Measurements from ENCODE around the gene PMPCA. TPM values are rescaled to one million over a fixed set of nuclear protein-coding genes. Genes with fewer than 3 reads are reported as not detected.
A peak's percentile ranks its signal among the peaks of the same experiment; 100 is the strongest.

The PMPCA gene
- total and polyA plus RNA-seq, 2 experiments from 2014 or later: 61.3 to 88.2 TPM

DNA sequence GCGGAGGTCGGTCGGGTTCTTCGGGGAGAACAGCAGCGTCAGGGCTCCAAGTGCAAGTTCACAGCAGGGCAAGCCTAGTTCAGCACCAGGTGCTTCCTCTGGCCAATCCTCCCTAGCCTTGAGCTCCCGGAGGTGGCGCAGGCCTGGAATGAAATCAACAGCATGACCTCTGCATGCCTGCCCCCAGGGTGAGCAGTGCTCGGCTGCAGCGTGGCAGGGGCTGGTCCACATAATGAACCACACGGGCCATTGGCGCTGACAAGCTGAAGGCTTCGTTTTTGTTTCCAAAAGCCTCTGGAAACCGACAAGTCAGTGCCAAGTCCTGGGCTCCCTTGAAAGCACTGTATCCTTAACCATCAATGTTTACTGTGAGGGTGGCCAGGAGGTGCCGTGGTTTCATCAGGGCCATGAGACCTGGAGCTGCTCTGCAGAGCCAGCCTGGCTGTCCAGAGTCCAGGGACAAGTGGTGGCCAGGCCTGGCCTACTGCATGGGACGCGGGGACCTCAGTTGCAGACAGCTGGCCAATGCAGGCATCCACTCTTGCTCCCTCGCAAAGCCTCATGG is 31.3 kb downstream of the PMPCA start:
- Mint-ChIP-seq H3K9me3 (0 out of 3 replicates have a peak, but pooled peaks cover 2% of the 10 kb centered on the region), H3K27ac (no peak overlapping the region), H3K4me1 (peaks cover 15% of the 10 kb centered on the region), H3K27me3 (ENCODE audit: insufficient read depth, low read depth, poor library complexity) (peaks cover 7% of the 10 kb centered on the region), H3K4me3 (peak overlapping the region; percentile 38; the same call in 2 of the 3 replicates), H3K36me3 (ENCODE audit: low read depth) (peaks cover 56% of the 10 kb centered on the region)
- Histone ChIP-seq H3K4me3 (no peak overlapping the region), H3K9me2 (ENCODE audit: insufficient read depth) (no peaks in the 10 kb centered on the region), H3K4me2 (no peak overlapping the region), H3K4me1 (ENCODE audit: insufficient read depth) (no peaks in the 10 kb centered on the region), H4K20me1 (replicated peaks; ENCODE audit: insufficient read depth) (peaks cover 22% of the 10 kb centered on the region), H2AFZ (no peak overlapping the region), H3K36me3 (ENCODE audit: insufficient read depth) (peaks cover 23% of the 10 kb centered on the region), H3K79me2 (replicated peaks; ENCODE audit: insufficient read depth) (peaks cover 18% of the 10 kb centered on the region), H3K27me3 (ENCODE audit: insufficient read depth) (no peaks in the 10 kb centered on the region), H3F3A (replicated peaks; ENCODE audit: low read depth) (peaks cover 27% of the 10 kb centered on the region), H3K27ac (ENCODE audit: low read depth) (0 out of 2 replicates have a peak overlapping the region, but pooled peaks have one; percentile 80)
- no peak for ATAC-seq
- no peak for TF ChIP-seq JUNB (IDR thresholded peaks at IDR 0.05; ENCODE audit: unreplicated experiment)
- TF ChIP-seq NANOG (IDR thresholded peaks at IDR 0.05; ENCODE audit: borderline replicate concordance): no peak
- no peak for TF ChIP-seq EZH2phosphoT487 (IDR thresholded peaks at IDR 0.05; ENCODE audit: unreplicated experiment)
- TF ChIP-seq ZNF331 (CRISPR knock-in tag; IDR thresholded peaks at IDR 0.05; ENCODE audit: low read depth): no peak
- TF ChIP-seq, protein P1, sequence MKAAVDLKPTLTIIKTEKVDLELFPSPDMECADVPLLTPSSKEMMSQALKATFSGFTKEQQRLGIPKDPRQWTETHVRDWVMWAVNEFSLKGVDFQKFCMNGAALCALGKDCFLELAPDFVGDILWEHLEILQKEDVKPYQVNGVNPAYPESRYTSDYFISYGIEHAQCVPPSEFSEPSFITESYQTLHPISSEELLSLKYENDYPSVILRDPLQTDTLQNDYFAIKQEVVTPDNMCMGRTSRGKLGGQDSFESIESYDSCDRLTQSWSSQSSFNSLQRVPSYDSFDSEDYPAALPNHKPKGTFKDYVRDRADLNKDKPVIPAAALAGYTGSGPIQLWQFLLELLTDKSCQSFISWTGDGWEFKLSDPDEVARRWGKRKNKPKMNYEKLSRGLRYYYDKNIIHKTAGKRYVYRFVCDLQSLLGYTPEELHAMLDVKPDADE (IDR thresholded peaks at IDR 0.05): no peak
- no peak for TF ChIP-seq POLR2AphosphoS5 (IDR thresholded peaks at IDR 0.05; ENCODE audit: low read depth)
- no peak for TF ChIP-seq EZH2 (IDR thresholded peaks at IDR 0.05; ENCODE audit: low read depth, unreplicated experiment)
- no peak for TF ChIP-seq ZNF114 (CRISPR knock-in tag; IDR thresholded peaks at IDR 0.05)
- TF ChIP-seq, protein P2, sequence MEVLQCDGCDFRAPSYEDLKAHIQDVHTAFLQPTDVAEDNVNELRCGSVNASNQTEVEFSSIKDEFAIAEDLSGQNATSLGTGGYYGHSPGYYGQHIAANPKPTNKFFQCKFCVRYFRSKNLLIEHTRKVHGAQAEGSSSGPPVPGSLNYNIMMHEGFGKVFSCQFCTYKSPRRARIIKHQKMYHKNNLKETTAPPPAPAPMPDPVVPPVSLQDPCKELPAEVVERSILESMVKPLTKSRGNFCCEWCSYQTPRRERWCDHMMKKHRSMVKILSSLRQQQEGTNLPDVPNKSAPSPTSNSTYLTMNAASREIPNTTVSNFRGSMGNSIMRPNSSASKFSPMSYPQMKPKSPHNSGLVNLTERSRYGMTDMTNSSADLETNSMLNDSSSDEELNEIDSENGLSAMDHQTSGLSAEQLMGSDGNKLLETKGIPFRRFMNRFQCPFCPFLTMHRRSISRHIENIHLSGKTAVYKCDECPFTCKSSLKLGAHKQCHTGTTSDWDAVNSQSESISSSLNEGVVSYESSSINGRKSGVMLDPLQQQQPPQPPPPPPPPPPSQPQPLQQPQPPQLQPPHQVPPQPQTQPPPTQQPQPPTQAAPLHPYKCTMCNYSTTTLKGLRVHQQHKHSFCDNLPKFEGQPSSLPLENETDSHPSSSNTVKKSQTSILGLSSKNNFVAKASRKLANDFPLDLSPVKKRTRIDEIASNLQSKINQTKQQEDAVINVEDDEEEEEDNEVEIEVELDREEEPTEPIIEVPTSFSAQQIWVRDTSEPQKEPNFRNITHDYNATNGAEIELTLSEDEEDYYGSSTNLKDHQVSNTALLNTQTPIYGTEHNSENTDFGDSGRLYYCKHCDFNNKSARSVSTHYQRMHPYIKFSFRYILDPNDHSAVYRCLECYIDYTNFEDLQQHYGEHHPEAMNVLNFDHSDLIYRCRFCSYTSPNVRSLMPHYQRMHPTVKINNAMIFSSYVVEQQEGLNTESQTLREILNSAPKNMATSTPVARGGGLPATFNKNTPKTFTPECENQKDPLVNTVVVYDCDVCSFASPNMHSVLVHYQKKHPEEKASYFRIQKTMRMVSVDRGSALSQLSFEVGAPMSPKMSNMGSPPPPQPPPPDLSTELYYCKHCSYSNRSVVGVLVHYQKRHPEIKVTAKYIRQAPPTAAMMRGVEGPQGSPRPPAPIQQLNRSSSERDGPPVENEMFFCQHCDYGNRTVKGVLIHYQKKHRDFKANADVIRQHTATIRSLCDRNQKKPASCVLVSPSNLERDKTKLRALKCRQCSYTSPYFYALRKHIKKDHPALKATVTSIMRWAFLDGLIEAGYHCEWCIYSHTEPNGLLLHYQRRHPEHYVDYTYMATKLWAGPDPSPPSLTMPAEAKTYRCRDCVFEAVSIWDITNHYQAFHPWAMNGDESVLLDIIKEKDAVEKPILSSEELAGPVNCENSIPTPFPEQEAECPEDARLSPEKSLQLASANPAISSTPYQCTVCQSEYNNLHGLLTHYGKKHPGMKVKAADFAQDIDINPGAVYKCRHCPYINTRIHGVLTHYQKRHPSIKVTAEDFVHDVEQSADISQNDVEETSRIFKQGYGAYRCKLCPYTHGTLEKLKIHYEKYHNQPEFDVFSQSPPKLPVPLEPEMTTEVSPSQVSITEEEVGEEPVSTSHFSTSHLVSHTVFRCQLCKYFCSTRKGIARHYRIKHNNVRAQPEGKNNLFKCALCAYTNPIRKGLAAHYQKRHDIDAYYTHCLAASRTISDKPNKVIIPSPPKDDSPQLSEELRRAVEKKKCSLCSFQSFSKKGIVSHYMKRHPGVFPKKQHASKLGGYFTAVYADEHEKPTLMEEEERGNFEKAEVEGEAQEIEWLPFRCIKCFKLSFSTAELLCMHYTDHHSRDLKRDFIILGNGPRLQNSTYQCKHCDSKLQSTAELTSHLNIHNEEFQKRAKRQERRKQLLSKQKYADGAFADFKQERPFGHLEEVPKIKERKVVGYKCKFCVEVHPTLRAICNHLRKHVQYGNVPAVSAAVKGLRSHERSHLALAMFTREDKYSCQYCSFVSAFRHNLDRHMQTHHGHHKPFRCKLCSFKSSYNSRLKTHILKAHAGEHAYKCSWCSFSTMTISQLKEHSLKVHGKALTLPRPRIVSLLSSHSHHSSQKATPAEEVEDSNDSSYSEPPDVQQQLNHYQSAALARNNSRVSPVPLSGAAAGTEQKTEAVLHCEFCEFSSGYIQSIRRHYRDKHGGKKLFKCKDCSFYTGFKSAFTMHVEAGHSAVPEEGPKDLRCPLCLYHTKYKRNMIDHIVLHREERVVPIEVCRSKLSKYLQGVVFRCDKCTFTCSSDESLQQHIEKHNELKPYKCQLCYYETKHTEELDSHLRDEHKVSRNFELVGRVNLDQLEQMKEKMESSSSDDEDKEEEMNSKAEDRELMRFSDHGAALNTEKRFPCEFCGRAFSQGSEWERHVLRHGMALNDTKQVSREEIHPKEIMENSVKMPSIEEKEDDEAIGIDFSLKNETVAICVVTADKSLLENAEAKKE (CRISPR knock-in tag; IDR thresholded peaks at IDR 0.05): no peak
- TF ChIP-seq, protein P3, sequence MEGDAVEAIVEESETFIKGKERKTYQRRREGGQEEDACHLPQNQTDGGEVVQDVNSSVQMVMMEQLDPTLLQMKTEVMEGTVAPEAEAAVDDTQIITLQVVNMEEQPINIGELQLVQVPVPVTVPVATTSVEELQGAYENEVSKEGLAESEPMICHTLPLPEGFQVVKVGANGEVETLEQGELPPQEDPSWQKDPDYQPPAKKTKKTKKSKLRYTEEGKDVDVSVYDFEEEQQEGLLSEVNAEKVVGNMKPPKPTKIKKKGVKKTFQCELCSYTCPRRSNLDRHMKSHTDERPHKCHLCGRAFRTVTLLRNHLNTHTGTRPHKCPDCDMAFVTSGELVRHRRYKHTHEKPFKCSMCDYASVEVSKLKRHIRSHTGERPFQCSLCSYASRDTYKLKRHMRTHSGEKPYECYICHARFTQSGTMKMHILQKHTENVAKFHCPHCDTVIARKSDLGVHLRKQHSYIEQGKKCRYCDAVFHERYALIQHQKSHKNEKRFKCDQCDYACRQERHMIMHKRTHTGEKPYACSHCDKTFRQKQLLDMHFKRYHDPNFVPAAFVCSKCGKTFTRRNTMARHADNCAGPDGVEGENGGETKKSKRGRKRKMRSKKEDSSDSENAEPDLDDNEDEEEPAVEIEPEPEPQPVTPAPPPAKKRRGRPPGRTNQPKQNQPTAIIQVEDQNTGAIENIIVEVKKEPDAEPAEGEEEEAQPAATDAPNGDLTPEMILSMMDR (conservative IDR thresholded peaks at IDR 0.05; ENCODE audit: low read depth in 2 of 2): no peak
- TF ChIP-seq STAT1 (IDR thresholded peaks at IDR 0.05; ENCODE audit: unreplicated experiment): no peak
- no peak for TF ChIP-seq REST (IDR thresholded peaks at IDR 0.05; ENCODE audit: unreplicated experiment)
- TF ChIP-seq CREB1 (CRISPR knock-in tag; IDR thresholded peaks at IDR 0.05; ENCODE audit: low read depth): no peak
- no peak for DNase-seq (ENCODE audit: low spot score)

Data from GM23338 (cell line).